Measurements from ENCODE around the gene RPL10.

Gene RPL10

DNA sequence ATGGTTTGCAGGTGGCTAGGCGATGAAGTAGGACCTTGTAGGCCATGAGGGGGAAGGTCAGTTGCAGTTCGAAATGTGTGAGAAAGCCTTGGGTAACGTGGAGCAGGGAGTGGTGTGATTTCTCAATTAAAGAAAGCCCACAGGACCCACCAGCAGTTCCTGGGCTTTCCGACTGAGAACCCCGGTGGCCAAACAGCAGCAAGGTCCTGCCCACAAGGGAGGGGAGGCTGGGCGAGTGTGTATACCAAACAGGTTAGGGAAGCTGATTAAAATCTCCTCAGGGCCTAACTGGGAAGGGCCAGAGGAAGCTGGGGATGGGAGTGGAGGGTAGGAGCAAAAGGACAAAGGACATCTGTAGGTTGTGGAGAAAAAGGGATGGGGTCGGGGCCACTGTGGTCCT lies 32.7 kb downstream of the RPL10 start:
- DNase-seq (ENCODE audit: low read depth in 3 of 3) = no peak

DNA sequence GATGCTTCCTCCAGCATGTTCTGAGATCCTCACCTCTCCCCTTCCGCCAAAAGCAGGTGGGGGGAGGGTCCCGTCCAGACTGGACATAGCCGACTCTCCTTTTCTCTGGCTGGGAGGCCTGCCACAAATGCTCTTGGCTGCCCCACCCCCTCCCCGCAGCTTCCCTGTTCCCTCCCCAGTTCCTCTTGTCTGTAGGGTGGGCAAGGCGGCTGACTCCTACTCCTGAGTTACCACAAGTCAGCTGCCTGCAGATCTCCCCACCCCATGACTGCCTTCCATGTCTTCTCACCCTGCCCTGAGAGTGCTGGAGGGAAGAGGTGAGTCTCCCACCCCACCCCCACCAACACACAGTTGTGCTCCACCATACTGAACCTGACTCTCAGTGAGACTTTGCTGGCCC lies 33.2 kb downstream of the RPL10 start:
- no peak for DNase-seq (ENCODE audit: low read depth in 3 of 3)

DNA sequence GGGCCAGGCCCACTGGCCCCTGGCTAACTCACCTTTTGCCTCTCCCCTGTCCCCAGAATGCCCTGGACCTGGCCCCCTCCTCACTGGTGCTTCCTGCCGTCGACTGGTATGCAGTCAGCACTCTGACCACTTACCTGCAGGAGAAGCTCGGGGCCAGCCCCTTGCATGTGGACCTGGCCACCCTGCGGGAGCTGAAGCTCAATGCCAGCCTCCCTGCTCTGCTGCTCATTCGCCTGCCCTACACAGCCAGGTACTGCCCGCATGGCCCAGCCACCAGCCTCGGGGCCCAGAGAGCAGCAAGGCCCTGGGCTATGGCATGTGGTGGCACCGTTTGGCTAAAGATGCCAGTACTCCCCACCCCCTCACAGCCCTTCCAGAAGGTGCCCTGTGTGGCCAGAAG lies 34.0 kb downstream of the RPL10 start:
- DNase-seq (ENCODE audit: low read depth in 3 of 3) = no peak

DNA sequence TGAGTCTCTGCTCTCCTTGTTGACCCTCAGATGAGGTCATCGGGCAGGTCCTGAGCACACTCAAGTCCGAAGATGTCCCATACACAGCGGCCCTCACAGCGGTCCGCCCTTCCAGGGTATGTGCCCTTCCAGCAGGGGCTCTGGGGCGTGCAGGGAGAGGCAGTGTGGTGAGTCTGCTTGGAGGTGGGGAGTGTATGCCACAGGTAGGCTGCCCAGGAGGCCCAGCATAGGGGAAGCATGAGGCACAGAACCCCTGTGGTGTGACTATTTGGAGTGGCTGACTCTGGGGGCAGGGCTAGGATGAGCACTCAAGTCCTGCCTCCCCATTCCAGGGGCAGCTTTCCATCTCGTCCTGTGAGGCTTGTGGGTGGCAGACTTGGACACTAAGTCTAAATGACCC lies 35.4 kb downstream of the RPL10 start:
- no peak for DNase-seq (ENCODE audit: low read depth in 3 of 3)

DNA sequence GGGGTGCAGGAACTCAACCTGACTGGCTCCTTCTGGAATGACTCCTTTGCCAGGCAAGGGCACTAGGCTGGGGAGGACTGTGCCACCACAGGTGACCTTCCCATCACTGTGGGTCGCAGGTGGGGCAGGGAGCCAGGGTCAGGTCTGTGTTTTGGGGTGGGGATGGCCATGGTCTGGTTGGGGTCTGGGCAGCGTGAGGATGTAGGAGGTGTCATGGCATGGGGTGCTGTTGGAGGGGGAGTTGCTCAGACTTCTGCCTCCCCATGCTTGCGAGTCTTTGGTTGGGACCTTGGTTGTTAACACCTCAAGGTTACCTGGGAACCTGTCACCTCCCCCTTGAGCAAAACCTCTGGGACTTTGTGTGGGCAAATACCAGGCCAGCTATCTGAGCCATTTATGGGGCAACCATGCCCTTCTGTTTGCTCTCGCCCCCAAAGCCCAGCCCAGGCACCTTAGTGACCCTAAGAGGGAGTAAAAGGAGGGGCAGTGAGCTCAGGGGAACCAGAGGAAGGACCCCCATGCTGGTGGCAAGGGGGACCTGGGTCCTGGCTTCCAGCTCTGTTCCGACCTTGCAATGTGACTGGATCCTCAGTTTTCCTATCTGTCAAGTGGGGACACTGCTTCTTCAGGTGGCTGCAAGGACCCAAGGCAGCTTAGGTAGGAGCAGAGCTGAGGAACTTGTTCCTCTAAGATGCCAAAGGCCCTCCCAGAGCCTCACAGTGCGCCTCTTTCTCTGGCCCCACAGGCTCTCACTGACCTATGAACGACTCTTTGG lies 36.4 kb downstream of the RPL10 start:
- DNase-seq (ENCODE audit: low read depth in 3 of 3) = no peak

DNA sequence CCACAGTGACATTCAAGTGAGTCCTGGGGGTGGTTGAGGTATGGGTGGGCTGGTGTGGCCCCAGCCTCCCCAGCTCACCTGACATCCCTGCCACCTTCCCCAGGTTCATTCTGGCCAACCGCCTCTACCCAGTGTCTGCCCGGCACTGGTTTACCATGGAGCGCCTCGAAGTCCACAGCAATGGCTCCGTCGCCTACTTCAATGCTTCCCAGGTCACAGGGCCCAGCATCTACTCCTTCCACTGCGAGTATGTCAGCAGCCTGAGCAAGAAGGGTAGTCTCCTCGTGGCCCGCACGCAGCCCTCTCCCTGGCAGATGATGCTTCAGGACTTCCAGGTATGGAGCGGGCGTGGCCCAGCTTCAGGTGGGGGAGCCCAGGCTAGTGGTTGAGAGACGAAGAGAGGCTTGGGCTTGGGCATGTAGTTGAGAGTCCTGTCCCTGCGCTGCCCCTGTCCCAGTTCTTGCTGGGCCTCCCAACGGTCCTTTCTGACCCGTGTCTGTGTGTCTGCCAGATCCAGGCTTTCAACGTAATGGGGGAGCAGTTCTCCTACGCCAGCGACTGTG lies 37.1 kb downstream of the RPL10 start:
- DNase-seq (ENCODE audit: low read depth in 3 of 3) = no peak

DNA sequence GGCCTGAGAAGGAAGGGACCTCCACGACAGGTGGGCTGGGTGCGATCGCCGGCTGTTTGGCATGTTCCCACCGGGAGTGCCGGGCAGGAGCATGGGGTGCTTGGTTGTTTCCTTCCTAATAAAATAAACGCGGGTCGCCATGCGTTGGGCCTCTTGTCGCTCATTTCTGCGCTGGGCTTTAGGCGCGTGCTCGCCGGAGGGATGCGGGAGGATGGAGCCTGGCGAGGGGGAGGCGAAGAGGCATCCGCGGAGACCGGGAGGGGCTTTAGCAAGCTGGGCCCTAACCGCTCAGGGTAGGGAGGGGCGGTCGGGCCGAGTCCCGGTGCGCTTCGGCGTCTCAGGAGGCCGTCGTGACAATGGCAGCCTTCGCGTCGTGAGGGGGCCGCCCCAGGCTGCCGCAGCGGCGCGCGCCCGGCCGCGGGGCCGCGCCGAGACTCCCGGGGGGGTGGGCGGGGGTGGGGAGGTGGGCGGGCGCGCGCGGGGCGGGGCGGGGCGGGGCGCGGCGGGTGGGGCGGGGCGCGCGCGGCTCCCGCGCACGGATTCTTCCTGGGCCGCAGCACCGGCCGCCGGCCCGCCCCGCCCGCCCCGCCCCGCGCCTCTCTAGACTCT lies 38.3 kb downstream of the RPL10 start:
- peak in 1 of 3 experiments; percentile 36 for DNase-seq (ENCODE audit: low read depth in 3 of 3)

DNA sequence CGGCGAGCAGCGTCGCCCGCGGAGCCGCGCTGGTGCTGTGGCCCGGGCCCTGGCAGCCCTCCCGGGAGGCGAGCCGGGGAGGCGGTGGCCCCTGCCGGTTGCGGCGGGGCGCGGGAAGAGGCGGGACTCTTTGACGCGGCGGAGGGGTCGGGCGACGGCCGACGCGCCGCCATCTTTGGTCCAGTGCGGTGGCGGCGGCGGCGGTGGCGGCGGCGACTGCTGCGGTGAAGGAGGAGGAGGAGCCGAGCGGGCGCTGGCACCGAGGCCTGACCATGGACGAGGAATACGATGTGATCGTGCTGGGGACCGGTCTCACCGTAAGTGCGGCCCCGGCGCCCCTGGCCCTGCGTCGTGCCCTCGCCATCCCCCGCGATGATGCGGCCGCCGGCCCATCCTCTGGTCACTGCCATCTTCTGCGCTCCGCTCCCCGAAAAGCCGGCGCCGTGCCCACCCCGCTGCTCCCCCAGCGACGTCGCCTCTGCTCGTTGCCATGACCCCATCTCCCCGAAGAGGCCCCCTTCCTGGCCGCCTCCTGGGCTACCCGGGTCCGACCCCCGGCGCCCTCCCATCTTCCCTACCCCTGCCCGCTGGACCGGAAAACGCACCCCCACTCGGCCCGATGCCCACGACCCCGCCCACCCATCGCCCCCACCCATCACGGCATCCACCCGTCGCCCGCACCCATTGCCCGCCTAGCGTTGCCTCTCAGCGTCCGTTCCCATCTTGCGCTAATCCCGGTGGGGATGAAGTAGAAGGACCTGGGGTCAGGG lies 39.0 kb downstream of the RPL10 start, which contains the start of gene GDI1:
TSS of gene GDI1 (plus strand) at position 172 of the 770 bp plus-strand sequence. CDS start at position 273, 101 bp downstream.
- peak in 1 of 3 experiments; percentile 51 for DNase-seq (ENCODE audit: low read depth in 3 of 3)

DNA sequence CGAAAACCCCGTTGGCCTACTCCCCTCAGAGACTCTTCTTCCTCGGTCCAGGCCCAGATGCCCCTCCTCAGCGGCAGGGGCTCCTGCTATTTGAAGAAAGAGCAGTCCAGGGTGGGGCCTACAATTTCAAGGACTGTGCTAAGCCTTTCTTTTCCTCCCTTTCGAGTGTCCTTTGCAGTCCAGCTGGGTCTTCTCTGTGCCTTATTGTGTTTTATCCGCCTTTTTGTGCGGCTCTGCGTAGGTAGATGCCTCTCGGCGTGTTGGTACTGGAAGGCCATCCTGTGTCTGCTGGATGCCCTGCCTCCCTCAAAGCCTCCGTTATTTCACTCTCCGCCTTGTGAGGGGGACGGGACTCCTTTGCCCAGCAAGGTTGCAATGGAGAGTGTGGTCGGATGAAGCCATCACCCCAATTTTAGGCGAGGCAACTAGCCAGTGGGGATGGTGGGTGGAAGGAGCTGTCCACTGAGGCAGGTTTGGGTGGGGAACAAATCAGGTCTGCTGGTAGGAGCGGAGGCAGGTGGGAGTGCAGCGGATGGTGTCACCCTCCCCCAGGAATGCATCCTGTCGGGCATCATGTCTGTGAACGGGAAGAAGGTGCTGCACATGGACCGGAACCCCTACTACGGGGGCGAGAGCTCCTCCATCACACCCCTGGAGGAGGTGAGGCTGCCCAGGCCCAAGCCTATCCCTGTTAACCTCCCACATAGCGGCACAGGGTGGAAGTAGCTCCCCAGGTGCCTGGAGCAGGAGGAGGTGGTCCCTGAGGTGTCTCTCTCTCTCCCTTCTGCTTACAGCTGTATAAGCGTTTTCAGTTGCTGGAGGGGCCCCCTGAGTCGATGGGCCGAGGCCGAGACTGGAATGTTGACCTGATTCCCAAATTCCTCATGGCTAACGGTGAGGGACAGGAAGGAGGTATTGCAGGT lies 40.1 kb downstream of the RPL10 start:
- no peak for DNase-seq (ENCODE audit: low read depth in 3 of 3)

DNA sequence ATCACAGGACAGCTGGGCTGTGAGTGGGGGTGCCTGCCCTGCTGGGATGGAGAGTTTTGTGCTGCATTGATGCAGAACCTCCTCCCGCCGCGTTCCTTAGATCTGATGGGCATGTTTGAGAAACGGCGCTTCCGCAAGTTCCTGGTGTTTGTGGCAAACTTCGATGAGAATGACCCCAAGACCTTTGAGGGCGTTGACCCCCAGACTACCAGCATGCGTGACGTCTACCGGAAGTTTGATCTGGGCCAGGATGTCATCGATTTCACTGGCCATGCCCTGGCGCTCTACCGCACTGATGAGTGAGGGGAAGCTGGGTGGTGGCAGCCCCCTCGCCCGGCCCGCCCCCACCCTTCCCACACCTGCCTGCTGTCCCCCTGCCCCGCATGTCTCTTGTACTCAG lies 41.7 kb downstream of the RPL10 start:
- DNase-seq (ENCODE audit: low read depth in 3 of 3) = no peak

DNA sequence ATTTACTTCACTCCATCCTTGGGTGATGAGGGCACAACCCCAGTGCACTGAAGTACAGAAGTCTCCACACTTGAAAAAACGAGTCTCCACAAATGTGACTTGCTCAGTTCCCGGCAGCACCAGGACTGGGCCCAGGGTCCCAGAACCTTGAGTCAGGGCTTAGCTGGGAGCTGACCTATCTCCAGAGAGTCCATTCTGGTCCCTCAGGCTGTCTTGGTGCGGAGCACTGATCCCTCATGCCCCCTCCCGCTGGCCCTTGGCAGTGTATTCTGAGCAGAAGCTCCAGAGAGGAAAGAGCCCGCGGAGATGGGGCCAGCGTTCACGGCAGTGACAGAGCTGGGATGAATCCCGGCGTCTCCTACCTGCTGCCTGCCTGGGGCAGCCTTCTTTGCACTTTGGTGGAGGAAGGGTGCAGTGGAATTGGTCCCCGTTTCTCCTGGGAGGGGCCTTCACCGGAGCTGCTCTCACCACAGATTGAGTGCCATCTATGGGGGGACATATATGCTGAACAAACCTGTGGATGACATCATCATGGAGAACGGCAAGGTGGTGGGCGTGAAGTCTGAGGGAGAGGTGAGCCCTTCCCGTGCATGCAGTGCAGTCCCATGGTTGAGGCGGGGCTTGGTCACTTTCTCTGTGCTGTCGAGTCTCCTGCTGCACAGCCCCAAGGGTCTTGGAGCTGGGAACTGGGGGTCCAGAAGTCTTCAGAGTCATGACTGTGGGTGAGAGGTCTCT lies 42.6 kb downstream of the RPL10 start:
- DNase-seq (ENCODE audit: low read depth in 3 of 3) = no peak

DNA sequence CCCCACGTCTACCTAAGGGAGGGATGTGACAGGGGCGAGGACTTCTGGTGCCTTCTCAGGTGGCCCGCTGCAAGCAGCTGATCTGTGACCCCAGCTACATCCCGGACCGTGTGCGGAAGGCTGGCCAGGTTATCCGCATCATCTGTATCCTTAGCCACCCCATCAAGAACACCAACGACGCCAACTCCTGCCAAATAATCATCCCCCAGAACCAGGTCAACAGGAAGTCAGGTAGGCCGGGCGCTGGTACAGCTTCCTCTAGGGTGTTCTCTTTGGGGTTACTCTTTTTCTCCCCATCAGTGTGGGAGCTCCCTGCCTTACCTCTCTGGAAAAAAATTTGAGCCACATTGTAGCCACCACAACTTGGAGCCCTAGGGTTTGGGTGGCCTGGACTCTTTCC lies 43.4 kb downstream of the RPL10 start:
- no peak for DNase-seq (ENCODE audit: low read depth in 3 of 3)

DNA sequence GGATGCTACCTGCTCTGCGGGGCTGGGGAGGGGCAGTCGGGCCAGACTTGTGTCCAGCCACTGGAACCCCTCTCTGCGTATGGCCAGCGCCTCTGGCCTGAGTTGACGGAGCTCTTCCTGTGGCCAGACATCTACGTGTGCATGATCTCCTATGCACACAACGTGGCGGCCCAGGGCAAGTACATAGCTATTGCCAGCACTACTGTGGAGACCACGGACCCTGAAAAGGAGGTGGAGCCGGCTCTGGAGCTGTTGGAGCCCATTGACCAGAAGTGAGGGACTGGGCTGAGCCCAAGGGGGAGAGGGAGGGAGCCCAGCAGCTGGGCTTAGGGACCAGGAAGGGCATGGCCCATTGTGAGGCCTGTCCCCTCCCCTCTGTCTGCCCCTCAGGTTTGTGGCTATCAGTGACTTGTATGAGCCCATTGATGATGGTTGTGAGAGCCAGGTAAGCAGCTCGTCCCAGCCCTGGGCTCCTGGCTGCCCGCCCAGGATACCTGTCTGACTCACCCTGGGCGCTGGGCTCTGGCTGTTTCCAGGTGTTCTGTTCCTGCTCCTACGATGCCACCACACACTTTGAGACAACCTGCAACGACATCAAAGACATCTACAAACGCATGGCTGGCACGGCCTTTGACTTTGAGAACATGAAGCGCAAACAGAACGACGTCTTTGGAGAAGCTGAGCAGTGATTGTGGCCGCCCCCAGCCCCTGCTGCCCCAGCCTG lies 44.0 kb downstream of the RPL10 start:
- DNase-seq (ENCODE audit: low read depth in 3 of 3) = no peak

DNA sequence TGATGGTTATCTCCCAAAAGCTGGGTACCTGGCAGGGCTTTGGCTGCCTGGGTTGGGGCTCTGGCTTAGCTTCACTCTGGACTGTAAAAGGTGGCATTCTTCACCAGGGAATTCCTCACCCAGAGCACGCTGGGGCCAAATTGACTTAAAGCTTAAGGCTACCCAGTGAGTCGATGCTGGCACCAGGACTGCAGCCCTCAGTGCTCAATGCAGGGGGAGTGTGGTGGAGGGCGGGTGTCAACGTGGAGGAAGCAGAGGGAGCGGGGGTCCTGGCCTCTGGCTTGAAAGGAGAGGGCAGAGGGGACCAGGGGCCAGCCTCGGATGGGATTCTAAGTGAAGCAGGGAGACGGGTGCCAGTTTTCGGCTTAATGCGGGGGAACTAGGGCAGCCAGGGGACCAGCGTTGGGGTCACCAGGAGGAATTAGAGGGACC lies 45.3 kb downstream of the RPL10 start:
- DNase-seq (ENCODE audit: low read depth in 3 of 3) = no peak

DNA sequence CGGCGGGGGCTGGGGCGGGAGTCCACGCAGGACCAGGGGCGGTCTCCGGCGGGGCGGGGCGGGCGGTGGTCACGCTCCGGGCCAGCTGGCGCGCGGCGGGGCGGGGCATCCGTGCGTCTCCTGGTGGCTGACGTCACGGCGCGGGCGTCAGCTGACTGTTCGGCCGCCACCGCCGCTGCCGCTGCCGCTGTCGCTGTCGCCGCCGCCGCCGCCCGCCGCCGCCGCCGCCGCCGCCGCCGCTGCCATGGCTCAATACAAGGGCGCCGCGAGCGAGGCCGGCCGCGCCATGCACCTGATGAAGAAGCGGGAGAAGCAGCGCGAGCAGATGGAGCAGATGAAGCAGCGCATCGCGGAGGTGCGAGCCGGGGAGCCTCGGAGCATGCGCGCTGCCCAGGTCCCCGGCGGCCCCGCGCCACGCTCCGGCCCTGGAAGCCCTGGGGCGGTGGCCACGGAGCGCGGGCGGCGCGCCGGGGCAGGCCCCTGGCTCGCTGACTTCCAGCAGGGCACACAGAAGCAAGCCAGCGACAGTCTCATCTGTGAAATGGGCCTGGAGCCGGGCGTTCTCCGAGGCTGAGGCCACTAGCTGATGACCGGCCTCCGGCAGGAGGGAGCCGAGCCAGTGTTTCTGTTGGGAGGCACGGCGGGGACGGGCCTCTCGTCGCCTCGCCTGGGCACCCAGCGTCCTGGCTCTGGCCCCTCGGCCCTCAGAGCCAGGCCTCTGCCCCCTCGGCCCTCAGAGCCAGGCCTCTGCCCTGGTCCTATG lies 46.0 kb downstream of the RPL10 start, which contains the start of gene FAM50A:
TSS of gene FAM50A (plus strand) at position 150 of the 763 bp plus-strand sequence. CDS start at position 245, 95 bp downstream.
- DNase-seq (ENCODE audit: low read depth in 3 of 3) = peak; percentile 32 to 72 (median 55)

DNA sequence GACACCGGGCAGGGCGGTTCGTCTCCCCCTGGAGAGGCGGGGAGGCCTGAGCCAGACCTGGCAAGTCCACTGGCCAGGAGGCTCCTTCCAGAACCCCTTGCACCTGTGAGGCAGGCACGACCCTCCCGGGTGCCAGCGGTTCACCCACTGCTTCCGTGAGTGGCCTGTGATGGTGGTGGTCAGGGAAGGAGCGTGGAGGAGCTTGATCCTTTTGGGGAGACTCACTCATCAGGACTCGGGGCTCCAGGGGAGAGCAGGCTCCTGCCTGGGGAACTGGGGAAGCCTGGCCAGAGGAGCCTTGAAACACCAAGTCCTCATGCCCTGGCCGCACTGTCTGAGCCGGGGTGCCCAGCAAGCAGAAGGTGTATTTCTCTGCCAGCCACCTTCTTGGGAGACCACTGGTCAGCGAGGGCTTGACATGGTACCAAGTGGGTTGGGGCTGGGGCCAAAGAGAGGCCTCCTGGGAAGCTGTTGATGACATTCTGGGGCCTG lies 46.6 kb downstream of the RPL10 start:
- DNase-seq (ENCODE audit: low read depth in 3 of 3) = no peak

DNA sequence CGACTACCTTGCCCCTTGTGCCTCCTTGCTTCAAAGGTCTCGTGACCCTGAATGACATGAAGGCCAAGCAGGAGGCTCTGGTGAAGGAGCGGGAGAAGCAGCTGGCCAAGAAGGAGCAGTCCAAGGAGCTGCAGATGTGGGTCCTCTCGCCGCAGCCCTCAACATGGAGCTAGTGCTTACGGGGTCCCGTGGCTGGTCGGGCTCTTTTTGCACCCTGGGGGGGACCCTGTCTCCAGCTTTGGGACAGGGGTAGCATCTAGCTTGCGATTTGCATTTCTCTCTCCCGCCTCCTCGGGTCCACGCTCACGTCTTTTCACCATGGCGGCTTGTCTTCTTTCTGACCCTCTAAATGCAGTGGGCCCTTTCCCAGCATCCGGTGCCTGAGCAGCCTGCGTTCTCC lies 47.6 kb downstream of the RPL10 start:
- DNase-seq (ENCODE audit: low read depth in 3 of 3) = no peak

DNA sequence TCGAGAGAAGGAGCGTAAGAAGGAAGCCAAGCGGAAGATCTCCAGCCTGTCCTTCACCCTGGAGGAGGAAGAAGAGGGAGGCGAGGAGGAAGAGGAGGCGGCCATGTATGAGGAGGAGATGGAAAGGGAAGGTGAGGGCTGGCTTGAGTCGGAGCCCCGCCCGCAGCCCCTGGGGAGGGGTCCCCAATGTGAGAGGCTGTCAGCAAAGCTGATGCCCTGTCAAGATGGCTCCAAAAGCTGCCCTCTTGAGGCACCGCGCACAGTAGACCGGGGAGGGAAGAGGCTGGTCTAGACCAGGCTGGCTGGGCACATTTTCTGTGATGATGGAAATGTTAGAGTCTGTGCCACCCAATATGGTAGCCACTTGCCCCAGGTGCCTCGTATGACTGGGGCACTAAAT lies 48.3 kb downstream of the RPL10 start:
- DNase-seq (ENCODE audit: low read depth in 3 of 3) = no peak

DNA sequence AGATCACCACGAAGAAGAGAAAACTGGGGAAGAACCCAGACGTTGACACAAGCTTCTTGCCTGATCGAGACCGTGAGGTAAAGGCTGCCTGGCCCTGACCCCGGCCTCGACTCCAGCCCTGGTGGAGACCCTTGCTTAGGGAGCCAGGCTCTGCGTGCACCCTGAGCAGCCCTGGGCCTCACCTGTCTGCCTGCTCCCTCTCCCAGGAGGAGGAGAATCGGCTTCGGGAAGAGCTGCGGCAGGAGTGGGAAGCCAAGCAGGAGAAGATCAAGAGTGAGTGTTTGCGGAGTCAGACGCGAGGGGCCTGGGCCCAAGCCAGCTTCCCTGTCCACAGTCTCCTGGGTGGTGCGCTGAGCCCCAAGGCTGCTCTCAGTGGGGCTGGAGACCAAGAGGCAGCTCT lies 50.3 kb downstream of the RPL10 start:
- no peak for DNase-seq (ENCODE audit: low read depth in 3 of 3)

Data from stimulated activated CD4-positive, alpha-beta T cell treated with anti-CD3 and anti-CD28 coated beads, TNF-alpha, amount 100 ng/mL, for 24 hours (primary cell).